KMS-11 (cell line): ENCODE results near the gene NWD2.

ENCODE experiments used
- H2AFZ ChIP-seq: fragments of 200-600 bp; sonication (generic); 2 replicates; pipeline ENCODE4 v1.6.1; 2016; ENCODE audit warnings: antibody characterized with exemption, mixed run types, low read depth
- H3K27ac ChIP-seq: fragments of 200-600 bp; sonication (generic); 2 replicates; pipeline ENCODE4 v1.6.1; 2016; ENCODE audit warnings: mild to moderate bottlenecking, mixed run types
- H3K27me3 ChIP-seq: fragments of 200-600 bp; sonication (generic); 2 replicates; pipeline ENCODE4 v1.6.1; 2017; ENCODE audit warnings: mild to moderate bottlenecking, low read depth, mixed run types, moderate library complexity; ENCODE audit not compliant: insufficient read depth
- H3K36me3 ChIP-seq: fragments of 200-600 bp; sonication (generic); 2 replicates; pipeline ENCODE4 v1.6.1; 2017; ENCODE audit warnings: mild to moderate bottlenecking, mixed run types; ENCODE audit not compliant: insufficient read depth
- H3K4me1 ChIP-seq: fragments of 200-600 bp; sonication (generic); 2 replicates; pipeline ENCODE4 v1.6.1; 2016; ENCODE audit warnings: mild to moderate bottlenecking, low read depth, mixed run types; ENCODE audit not compliant: poor library complexity, severe bottlenecking
- H3K4me2 ChIP-seq: fragments of 200-600 bp; sonication (generic); 2 replicates; pipeline ENCODE4 v1.7.0; 2016; ENCODE audit warnings: mild to moderate bottlenecking, mixed run types
- H3K4me3 ChIP-seq: fragments of 200-600 bp; sonication (generic); IDR thresholded peaks from 2 replicates; pipeline ENCODE4 v1.6.1; 2017; ENCODE audit warnings: low read depth, low read length, mixed read lengths; ENCODE audit not compliant: insufficient read depth
- H3K79me2 ChIP-seq: fragments of 200-600 bp; sonication (generic); 2 replicates; pipeline ENCODE4 v1.6.1; 2016; ENCODE audit warnings: low read depth, mixed run types; ENCODE audit not compliant: insufficient read depth
- H3K9ac ChIP-seq: fragments of 200-600 bp; sonication (generic); 2 replicates; pipeline ENCODE4 v1.6.1; 2016; ENCODE audit warnings: mild to moderate bottlenecking, mixed run types
- H4K20me1 ChIP-seq: fragments of 200-600 bp; sonication (generic); 2 replicates; pipeline ENCODE4 v1.6.1; 2016; ENCODE audit warnings: mild to moderate bottlenecking, mixed run types; ENCODE audit not compliant: insufficient read depth
- TF ChIP-seq, protein P1 (sequence below): fragments of 200-600 bp; sonication (generic); conservative IDR thresholded peaks from 2 replicates; pipeline ENCODE4 v1.6.1; 2017; ENCODE audit warnings: low read depth, mild to moderate bottlenecking, antibody characterized with exemption, low read length, moderate library complexity, mixed read lengths

Gene NWD2

DNA sequence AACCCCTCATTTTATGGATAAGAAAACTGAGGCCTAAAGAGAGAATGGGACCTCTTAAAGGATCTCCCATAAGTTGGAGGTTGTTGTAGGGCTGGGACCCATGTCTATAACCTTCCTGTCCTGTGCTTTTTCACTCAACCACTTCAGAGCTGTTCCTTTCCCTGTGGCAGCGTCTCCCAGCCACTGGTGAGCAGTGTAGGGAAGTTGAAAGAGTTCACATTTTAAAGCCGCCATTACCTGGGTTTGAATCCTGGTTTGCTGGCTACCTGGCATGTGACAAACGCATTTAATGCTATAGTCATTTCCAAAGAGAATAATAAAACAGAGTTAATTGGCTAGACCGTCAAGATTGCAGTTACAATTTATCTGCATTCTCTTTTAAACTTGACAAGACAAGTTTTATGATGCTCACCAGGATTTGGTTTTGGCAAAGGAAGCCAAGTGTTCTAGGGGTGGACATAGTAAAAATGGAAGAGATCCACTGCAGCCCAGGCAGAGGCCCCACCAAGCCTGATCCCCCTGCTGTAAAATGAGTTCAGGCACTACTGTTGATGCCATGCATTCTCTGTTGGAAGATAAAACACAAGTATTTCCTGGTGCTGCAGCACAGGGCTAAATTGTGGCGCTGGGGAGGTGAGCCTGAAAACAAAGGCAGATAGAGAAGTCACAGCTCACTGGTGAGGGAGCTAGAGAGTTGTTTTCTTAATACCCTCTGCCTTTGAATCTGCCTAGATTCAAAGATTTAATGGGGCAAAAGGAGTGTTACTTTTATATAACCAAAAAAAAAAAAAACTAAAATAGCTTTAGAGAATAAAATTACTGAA is 218.7 kb downstream of the NWD2 start:
- TF ChIP-seq, protein P1, sequence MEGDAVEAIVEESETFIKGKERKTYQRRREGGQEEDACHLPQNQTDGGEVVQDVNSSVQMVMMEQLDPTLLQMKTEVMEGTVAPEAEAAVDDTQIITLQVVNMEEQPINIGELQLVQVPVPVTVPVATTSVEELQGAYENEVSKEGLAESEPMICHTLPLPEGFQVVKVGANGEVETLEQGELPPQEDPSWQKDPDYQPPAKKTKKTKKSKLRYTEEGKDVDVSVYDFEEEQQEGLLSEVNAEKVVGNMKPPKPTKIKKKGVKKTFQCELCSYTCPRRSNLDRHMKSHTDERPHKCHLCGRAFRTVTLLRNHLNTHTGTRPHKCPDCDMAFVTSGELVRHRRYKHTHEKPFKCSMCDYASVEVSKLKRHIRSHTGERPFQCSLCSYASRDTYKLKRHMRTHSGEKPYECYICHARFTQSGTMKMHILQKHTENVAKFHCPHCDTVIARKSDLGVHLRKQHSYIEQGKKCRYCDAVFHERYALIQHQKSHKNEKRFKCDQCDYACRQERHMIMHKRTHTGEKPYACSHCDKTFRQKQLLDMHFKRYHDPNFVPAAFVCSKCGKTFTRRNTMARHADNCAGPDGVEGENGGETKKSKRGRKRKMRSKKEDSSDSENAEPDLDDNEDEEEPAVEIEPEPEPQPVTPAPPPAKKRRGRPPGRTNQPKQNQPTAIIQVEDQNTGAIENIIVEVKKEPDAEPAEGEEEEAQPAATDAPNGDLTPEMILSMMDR, result no peak
- H3K4me1 ChIP-seq, result no peaks in the 10 kb centered on the region

DNA sequence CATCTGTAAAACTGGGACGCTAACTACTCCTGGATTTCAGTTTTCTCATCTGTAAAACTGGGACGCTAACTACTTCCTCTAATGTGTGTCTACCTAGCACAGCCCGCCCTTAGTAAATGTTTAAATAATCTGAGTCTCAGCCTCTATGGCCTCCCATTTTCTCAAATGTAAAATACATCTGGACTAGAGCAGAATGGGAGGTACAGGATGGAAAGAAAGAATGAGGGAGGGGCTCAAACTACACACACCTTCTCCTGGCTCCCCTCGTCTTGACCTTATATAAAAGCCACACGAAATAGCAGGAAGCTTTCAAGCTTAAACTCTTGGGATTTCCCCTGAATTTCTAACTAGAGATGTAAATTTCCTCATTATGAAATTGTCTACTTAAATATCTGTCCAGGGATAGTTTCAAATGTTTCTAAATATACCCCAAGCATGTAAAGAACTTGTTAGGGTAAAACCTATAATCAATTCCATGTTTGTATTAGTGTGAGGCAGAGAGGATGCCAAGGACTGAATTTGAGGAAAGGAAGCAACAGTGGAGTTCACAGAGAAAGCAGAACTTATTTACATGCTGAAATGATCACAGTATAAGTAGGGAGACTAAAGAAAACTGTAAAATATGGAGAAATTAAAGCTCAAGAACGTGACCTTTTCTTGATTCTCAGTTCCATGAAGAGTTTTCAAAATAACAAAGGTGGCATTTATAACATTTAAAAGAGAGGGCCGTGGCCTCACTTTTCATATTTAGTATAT is 220.0 kb downstream of the NWD2 start:
- Histone ChIP-seq H3K36me3 (no peaks in the 10 kb centered on the region), H3K27ac (no peak overlapping the region), H3K27me3 (no peaks in the 10 kb centered on the region), H3K4me2 (no peak overlapping the region), H4K20me1 (no peaks in the 10 kb centered on the region), H3K9ac (no peak overlapping the region), H3K4me1 (no peaks in the 10 kb centered on the region), H2AFZ (no peak overlapping the region), H3K79me2 (no peaks in the 10 kb centered on the region), H3K4me3 (no peak overlapping the region)
- TF ChIP-seq, protein P1, result no peak

More for the DNA sequence above, 218.7 kb downstream of the NWD2 start:
- Histone ChIP-seq H3K27ac (no peak overlapping the region), H3K4me2 (no peak overlapping the region), H4K20me1 (no peaks in the 10 kb centered on the region), H3K79me2 (no peaks in the 10 kb centered on the region), H2AFZ (no peak overlapping the region), H3K9ac (no peak overlapping the region), H3K36me3 (no peaks in the 10 kb centered on the region), H3K4me3 (no peak overlapping the region), H3K27me3 (no peaks in the 10 kb centered on the region)

DNA sequence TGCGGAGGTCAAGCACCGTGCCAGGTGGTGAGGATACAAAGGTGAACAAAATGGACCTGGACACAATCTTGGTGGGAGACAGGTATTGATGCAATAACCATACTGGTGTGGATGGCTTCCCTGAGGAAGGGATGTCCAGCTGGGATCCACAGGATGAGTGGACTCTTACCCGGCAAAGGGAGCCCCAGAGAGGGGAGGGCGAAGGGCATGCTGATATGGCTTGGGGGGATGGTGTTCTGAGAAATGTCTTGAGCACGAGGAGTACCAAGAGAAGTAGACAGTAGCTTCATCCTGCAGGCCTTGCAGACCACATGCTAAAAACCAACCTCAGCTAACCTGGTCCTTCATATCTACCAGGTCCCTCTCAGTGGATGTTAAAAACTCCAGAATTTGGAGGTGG is 220.8 kb downstream of the NWD2 start:
- no peak overlapping the region for H3K27ac ChIP-seq
- no peaks in the 10 kb centered on the region for H3K36me3 ChIP-seq
- TF ChIP-seq, protein P1, result no peak
- no peaks in the 10 kb centered on the region for H4K20me1 ChIP-seq
- H3K4me2 ChIP-seq, result no peak overlapping the region
- H3K79me2 ChIP-seq, result no peaks in the 10 kb centered on the region
- no peak overlapping the region for H2AFZ ChIP-seq
- H3K4me3 ChIP-seq, result no peak overlapping the region
- no peaks in the 10 kb centered on the region for H3K27me3 ChIP-seq
- no peaks in the 10 kb centered on the region for H3K4me1 ChIP-seq
- no peak overlapping the region for H3K9ac ChIP-seq

DNA sequence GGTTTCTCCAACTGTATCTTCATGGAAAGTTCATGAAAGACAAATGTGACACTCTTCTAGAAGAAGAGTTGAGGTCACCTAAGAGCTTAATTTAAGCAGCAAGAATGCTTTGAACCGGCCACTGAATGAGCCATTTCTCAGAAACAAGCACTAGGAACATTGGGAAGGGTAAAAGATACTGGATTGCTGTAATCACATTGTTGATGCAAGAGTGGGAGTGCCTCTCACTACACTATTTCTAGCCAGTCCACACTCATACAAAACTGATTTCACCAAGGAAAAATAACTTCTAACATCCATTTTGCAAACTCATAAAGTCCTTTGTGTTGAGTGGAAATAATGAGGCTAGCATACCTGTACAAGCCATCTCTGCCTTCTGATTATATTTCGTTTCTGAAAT is 221.3 kb downstream of the NWD2 start:
- Histone ChIP-seq H2AFZ (no peak overlapping the region), H3K79me2 (no peaks in the 10 kb centered on the region), H3K27ac (no peak overlapping the region), H3K4me3 (no peak overlapping the region), H3K27me3 (no peaks in the 10 kb centered on the region), H3K4me2 (no peak overlapping the region), H3K4me1 (no peaks in the 10 kb centered on the region), H3K36me3 (no peaks in the 10 kb centered on the region), H3K9ac (no peak overlapping the region), H4K20me1 (no peaks in the 10 kb centered on the region)
- TF ChIP-seq, protein P1, result no peak
